ENCODE measurements around the gene CXCL1. TPM values are rescaled to one million over a fixed set of nuclear protein-coding genes. Genes with fewer than 3 reads are reported as not detected.
A peak's percentile ranks its signal among the peaks of the same experiment; 100 is the strongest.

The CXCL1 gene
- total RNA-seq, 1 donor from 2014 or later = 11.4 TPM

- H3K9me3 Mint-ChIP-seq (ENCODE audit: unreplicated experiment) = no peaks in the 10 kb centered on the region
- TF ChIP-seq EZH2 (IDR thresholded peaks at IDR 0.05; ENCODE audit: insufficient read depth, low read length) (no peak), CTCF (IDR thresholded peaks at IDR 0.05; ENCODE audit: insufficient read depth, low read depth, low read length) (no peak)
- peak; percentile 47 for DNase-seq (ENCODE audit: low read depth)
- H3K4me1 Mint-ChIP-seq (ENCODE audit: low read depth, unreplicated experiment) = peaks cover 7% of the 10 kb centered on the region
- H3K79me2 ChIP-seq (ENCODE audit: insufficient read depth, low read length) = no peaks in the 10 kb centered on the region
- H3K36me3 Mint-ChIP-seq (ENCODE audit: low read depth, unreplicated experiment) = peaks cover 2% of the 10 kb centered on the region
- no peak overlapping the region for H3K4me3 Mint-ChIP-seq (ENCODE audit: unreplicated experiment)
- no peak overlapping the region for H3K4me3 ChIP-seq (ENCODE audit: insufficient read depth, low read depth, low read length)
- no peaks in the 10 kb centered on the region for H3K4me1 ChIP-seq (ENCODE audit: insufficient read depth, low read length)
- no peak overlapping the region for H3K9ac ChIP-seq (ENCODE audit: low read length)
- no peak overlapping the region for H2AFZ ChIP-seq (ENCODE audit: low read depth, low read length)
- no peak overlapping the region for H3K27ac Mint-ChIP-seq (ENCODE audit: unreplicated experiment)
- H3K27me3 Mint-ChIP-seq (ENCODE audit: low read depth, unreplicated experiment) = no peaks in the 10 kb centered on the region
- no peaks in the 10 kb centered on the region for H4K20me1 ChIP-seq (ENCODE audit: insufficient read depth, low read length)
- no peaks in the 10 kb centered on the region for H3K36me3 ChIP-seq (ENCODE audit: insufficient read depth, low read length)
- H3K27me3 ChIP-seq (ENCODE audit: insufficient read depth, low read length) = peaks cover 5% of the 10 kb centered on the region
- H3K27ac ChIP-seq (ENCODE audit: low read depth, low read length) = no peak overlapping the region
- no peak overlapping the region for H3K4me2 ChIP-seq (ENCODE audit: low read length)
- no peak for FAIRE-seq
- H3K9me3 ChIP-seq (ENCODE audit: insufficient read depth, low read depth, low read length) = no peaks in the 10 kb centered on the region
These were observed 26.3 kb downstream of the CXCL1 start for GRCh38 chr4:73895201-73896175.

GRCh38 chr4:73896416-73896815 is 27.2 kb downstream of the CXCL1 start:
- TF ChIP-seq EZH2 (IDR thresholded peaks at IDR 0.05; ENCODE audit: insufficient read depth, low read length) (no peak), CTCF (IDR thresholded peaks at IDR 0.05; ENCODE audit: insufficient read depth, low read depth, low read length) (no peak)

More at GRCh38 chr4:73896416-73896815, 27.2 kb downstream of the CXCL1 start:
- H3K27me3 Mint-ChIP-seq (ENCODE audit: low read depth, unreplicated experiment) = no peaks in the 10 kb centered on the region
- Histone ChIP-seq H3K4me2 (ENCODE audit: low read length) (no peak overlapping the region), H3K4me1 (ENCODE audit: insufficient read depth, low read length) (no peaks in the 10 kb centered on the region), H3K9me3 (ENCODE audit: insufficient read depth, low read depth, low read length) (no peaks in the 10 kb centered on the region), H3K9ac (ENCODE audit: low read length) (no peak overlapping the region), H3K27ac (ENCODE audit: low read depth, low read length) (no peak overlapping the region), H4K20me1 (ENCODE audit: insufficient read depth, low read length) (no peaks in the 10 kb centered on the region), H3K4me3 (ENCODE audit: insufficient read depth, low read depth, low read length) (no peak overlapping the region), H2AFZ (ENCODE audit: low read depth, low read length) (no peak overlapping the region), H3K79me2 (ENCODE audit: insufficient read depth, low read length) (no peaks in the 10 kb centered on the region), H3K36me3 (ENCODE audit: insufficient read depth, low read length) (no peaks in the 10 kb centered on the region), H3K27me3 (ENCODE audit: insufficient read depth, low read length) (peaks cover 5% of the 10 kb centered on the region)
- H3K4me1 Mint-ChIP-seq (ENCODE audit: low read depth, unreplicated experiment) = peaks cover 12% of the 10 kb centered on the region
- H3K36me3 Mint-ChIP-seq (ENCODE audit: low read depth, unreplicated experiment) = peaks cover 2% of the 10 kb centered on the region
- DNase-seq (ENCODE audit: low read depth) (no peak), FAIRE-seq (no peak)
- no peak overlapping the region for H3K4me3 Mint-ChIP-seq (ENCODE audit: unreplicated experiment)
- no peaks in the 10 kb centered on the region for H3K9me3 Mint-ChIP-seq (ENCODE audit: unreplicated experiment)
- peak overlapping the region; percentile 30 for H3K27ac Mint-ChIP-seq (ENCODE audit: unreplicated experiment)
